Measurements from ENCODE around the gene EPSTI1. TPM values are rescaled to one million over a fixed set of nuclear protein-coding genes. Genes with fewer than 3 reads are reported as not detected.

The EPSTI1 gene
- total RNA-seq, 6 donors from 2014 or later = 10.2 to 61.8 (median 24.0) TPM

DNA sequence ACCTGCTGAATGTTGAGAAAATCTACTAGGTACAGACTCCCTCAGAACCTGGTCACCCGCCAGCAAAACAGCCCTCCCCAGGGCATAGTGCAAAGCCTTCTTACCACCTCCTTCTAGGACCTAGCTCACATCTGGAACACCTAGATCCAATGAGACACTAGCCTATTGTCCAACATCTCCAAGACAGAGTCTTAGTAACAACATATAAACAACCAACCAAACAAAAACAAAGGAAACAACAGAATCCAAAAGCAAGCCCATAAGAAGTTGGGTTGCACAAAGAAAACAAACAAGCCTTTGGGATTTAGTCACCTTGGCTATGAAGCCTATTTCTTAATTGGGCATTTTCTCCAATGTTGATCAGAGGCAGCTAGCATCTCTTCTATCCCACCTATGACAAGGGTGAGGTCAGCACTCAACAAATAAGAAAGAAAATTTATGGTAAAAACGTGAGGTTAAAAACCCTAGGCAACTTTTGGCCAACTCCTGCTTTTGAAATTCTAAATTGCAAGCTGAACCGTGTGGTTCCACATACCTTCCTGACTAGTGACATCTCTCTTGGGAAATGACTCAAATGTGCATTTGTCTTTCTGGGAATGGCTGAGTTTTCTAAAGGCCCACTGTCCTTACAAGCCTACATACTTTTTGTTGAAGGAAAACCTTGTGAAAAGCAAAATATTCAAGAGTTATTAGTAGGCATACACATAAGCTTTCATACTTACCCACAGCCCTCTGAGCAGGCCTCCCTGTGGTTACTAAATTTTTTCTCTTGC is 144.0 kb downstream of the EPSTI1 start:
- no peaks in the 10 kb centered on the region for H3K4me1 ChIP-seq

DNA sequence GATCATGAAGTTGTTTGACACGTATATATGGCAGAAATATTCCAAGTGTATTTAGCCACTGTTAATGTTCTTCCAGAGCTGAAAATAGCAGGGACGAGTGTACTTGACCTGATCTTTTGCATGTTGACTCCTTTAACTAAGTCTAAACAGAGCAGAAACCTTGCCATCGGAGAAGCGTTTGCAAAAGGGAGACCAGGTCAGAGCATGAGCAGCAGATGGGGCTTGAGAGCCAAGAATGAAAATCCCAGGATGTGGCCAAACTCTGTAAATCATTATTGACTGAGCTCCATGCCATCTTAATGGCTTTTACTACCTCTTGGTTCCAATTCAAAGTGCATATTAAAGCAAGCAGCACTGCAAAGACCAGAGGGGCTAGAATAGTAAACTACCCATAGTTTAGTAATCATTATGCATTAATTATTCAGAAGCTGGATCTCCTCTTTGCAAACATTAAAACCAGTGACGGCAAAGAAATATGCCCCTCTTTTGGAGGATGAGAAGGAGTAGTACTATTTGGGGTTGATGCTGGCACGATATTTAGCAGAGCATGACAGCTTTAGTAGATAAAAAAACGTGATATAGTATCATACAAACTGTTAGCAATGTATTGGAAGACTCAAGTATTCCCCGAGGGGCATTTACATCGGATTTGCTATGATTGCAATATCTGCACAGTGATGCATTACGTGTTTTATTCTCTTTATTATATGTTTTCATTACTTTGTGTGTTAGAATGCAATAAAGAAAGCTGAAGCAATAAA is 154.9 kb downstream of the EPSTI1 start:
- no peaks in the 10 kb centered on the region for H3K27me3 ChIP-seq
- DNase-seq = no peak
- H3K27ac ChIP-seq = no peak overlapping the region
- 55 to 58% methylated on average over 10 of the region's 10 CpGs for WGBS, 2 donors
- ATAC-seq (ENCODE audit: low FRiP score in 2 of 2) = peak in 1 of 2 donors; percentile 48
- H3K36me3 ChIP-seq = no peaks in the 10 kb centered on the region
- no peaks in the 10 kb centered on the region for H3K4me1 ChIP-seq
- TF ChIP-seq POLR2AphosphoS5 (IDR thresholded peaks at IDR 0.05) (no peak), POLR2A (IDR thresholded peaks at IDR 0.05) (no peak), EP300 (IDR thresholded peaks at IDR 0.05) (no peak)
- TF ChIP-seq, protein P1, sequence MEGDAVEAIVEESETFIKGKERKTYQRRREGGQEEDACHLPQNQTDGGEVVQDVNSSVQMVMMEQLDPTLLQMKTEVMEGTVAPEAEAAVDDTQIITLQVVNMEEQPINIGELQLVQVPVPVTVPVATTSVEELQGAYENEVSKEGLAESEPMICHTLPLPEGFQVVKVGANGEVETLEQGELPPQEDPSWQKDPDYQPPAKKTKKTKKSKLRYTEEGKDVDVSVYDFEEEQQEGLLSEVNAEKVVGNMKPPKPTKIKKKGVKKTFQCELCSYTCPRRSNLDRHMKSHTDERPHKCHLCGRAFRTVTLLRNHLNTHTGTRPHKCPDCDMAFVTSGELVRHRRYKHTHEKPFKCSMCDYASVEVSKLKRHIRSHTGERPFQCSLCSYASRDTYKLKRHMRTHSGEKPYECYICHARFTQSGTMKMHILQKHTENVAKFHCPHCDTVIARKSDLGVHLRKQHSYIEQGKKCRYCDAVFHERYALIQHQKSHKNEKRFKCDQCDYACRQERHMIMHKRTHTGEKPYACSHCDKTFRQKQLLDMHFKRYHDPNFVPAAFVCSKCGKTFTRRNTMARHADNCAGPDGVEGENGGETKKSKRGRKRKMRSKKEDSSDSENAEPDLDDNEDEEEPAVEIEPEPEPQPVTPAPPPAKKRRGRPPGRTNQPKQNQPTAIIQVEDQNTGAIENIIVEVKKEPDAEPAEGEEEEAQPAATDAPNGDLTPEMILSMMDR (IDR thresholded peaks at IDR 0.05) = no peak
- H3K4me3 ChIP-seq = no peak overlapping the region
- H3K9me3 ChIP-seq = no peaks in the 10 kb centered on the region

More for the DNA sequence above, 144.0 kb downstream of the EPSTI1 start:
- DNase-seq = no peak
- Histone ChIP-seq H3K9me3 (no peaks in the 10 kb centered on the region), H3K27me3 (no peaks in the 10 kb centered on the region), H3K4me3 (no peak overlapping the region), H3K27ac (no peak overlapping the region), H3K36me3 (no peaks in the 10 kb centered on the region)
- 47 to 60% methylated on average over 3 of the region's 3 CpGs for WGBS, 2 donors
- TF ChIP-seq EP300 (IDR thresholded peaks at IDR 0.05) (no peak), POLR2AphosphoS5 (IDR thresholded peaks at IDR 0.05) (no peak), POLR2A (IDR thresholded peaks at IDR 0.05) (no peak)
- TF ChIP-seq, protein P1 (IDR thresholded peaks at IDR 0.05) = no peak
- ATAC-seq (ENCODE audit: low FRiP score in 2 of 2) = no peak

Other genes with a start within 250 kb of the EPSTI1 start
- gene FAM216B, start 210.7 kb downstream of the EPSTI1 start, total RNA-seq = 10 to 100 TPM in 3 of 6 donors, 1 to 10 TPM in 2, under 1 TPM in 1; 0.43 to 60.5 (median 9.9) TPM
- gene DNAJC15, start 31.3 kb upstream of the EPSTI1 start, total RNA-seq = 10 to 100 TPM in 3 of 6 donors, 1 to 10 TPM in 3; 3.1 to 19.3 (median 9.0) TPM